GM12878 (cell line): ENCODE data around the gene PKD1. TPM values are rescaled to one million over a fixed set of nuclear protein-coding genes. Genes with fewer than 3 reads are reported as not detected.

ENCODE experiments used
- ATAC-seq: fragments of 200-7000 bp; cut with Tn5 transposase; 3 replicates; pipeline ENCODE4 v1.9.1; 2020; ENCODE audit warnings: mild to moderate bottlenecking, moderate library complexity
- BruUV-seq: library from RNA; stranded (reverse); fragments of 400-500 nt; replicated peaks from 2 replicates; lab custom pipeline; 2021; lab: Mats Ljungman, UMichigan
- CTCF ChIA-PET: fragments of 300-600 bp; sonication (Branson Sonifier 250); formaldehyde crosslinking; extraction: SDS; loops from one replicate; lab custom pipeline; 2021; ENCODE audit warnings: inconsistent platforms; lab: Yijun Ruan, JAX
- POLR2A ChIA-PET: fragments of 350-600 bp; formaldehyde crosslinking; extraction: SDS; loops from one replicate; lab custom pipeline; 2021; ENCODE audit warnings: inconsistent platforms; lab: Charles Lee
- RAD21 ChIA-PET: fragments of 300-600 bp; sonication (Branson Sonifier 250); formaldehyde crosslinking; loops from one replicate; lab custom pipeline; 2023; ENCODE audit warnings: antibody characterized with exemption; ENCODE audit not compliant: unreplicated experiment; lab: Charles Lee
- SMC1A ChIA-PET: fragments of 300-600 bp; sonication (Branson Sonifier 250); formaldehyde crosslinking; loops from one replicate; lab custom pipeline; 2023; ENCODE audit not compliant: unreplicated experiment, uncharacterized antibody; lab: Charles Lee
- DNase-seq: peaks from one replicate; pipeline ENCODE4 v3.0.0-alpha.2; 2011; ENCODE audit warnings: low read depth, low spot score
- FAIRE-seq: peaks from 3 replicates; lab custom pipeline; 2011; peaks lifted over from hg19 to GRCh38; lab: Jason Lieb, UNC
- H2AFZ ChIP-seq: 2 replicates; pipeline ENCODE4 v1.6.0; 2011; ENCODE audit warnings: low read depth, low read length, control low read depth; ENCODE audit not compliant: control insufficient read depth
- H3K27ac ChIP-seq: 2 replicates; pipeline ENCODE4 v1.5.1; 2011; ENCODE audit warnings: control low read depth; ENCODE audit not compliant: control insufficient read depth, insufficient read depth
- H3K27me3 ChIP-seq, 2 experiments: replicated peaks in 1 of 2; 2 replicates each; pipeline versions ENCODE4 v1.6.0 to v1.6.1; 2011; ENCODE audit warnings: low read length in 1 of 2; ENCODE audit not compliant: control insufficient read depth in 2 of 2, insufficient read depth in 2 of 2
- H3K36me3 ChIP-seq, 2 experiments: 2 replicates each; pipeline ENCODE4 v1.5.1; 2011; ENCODE audit warnings: low read length in 1 of 2; ENCODE audit not compliant: control insufficient read depth in 2 of 2, insufficient read depth in 2 of 2
- H3K4me1 ChIP-seq: 2 replicates; pipeline ENCODE4 v1.6.1; 2011; ENCODE audit warnings: mild to moderate bottlenecking, low read length, moderate library complexity, mixed read lengths; ENCODE audit not compliant: control insufficient read depth, insufficient read depth
- H3K4me2 ChIP-seq: 2 replicates; pipeline ENCODE4 v1.6.0; 2011; ENCODE audit warnings: control low read depth; ENCODE audit not compliant: control insufficient read depth, insufficient read depth
- H3K4me3 ChIP-seq: fragments of 200-600 bp; sonication (generic); 2 replicates; pipeline ENCODE4 v1.5.1; 2016
- H3K79me2 ChIP-seq: 2 replicates; pipeline ENCODE4 v1.6.0; 2011; ENCODE audit warnings: low read length; ENCODE audit not compliant: control insufficient read depth, insufficient read depth
- H3K9ac ChIP-seq: 2 replicates; pipeline ENCODE4 v1.8.0; 2011; ENCODE audit warnings: low read length, control low read depth, mixed read lengths; ENCODE audit not compliant: control insufficient read depth, insufficient read depth
- H3K9me3 ChIP-seq: replicated peaks from 3 replicates; pipeline ENCODE4 v1.5.1; 2011; ENCODE audit warnings: mild to moderate bottlenecking, low read length; ENCODE audit not compliant: control insufficient read depth, insufficient read depth
- H4K20me1 ChIP-seq: 2 replicates; pipeline ENCODE4 v1.6.0; 2011; ENCODE audit not compliant: control insufficient read depth, insufficient read depth
- ASH2L ChIP-seq: fragments of 300-600, 200-600 bp; sonication (generic); IDR thresholded peaks from 2 replicates; pipeline ENCODE4 v1.6.1; 2017; ENCODE audit warnings: low read depth, mild to moderate bottlenecking, borderline replicate concordance
- BMI1 ChIP-seq: fragments of 450-650 bp; IDR thresholded peaks from 2 replicates; pipeline ENCODE4 v1.6.1; 2016; ENCODE audit warnings: mild to moderate bottlenecking, moderate library complexity, borderline replicate concordance
- DPF2 ChIP-seq: fragments of 450-650 bp; IDR thresholded peaks from 2 replicates; pipeline ENCODE4 v1.6.1; 2017; ENCODE audit warnings: mild to moderate bottlenecking
- EGR1 ChIP-seq, 2 experiments: IDR thresholded peaks; 1 replicate in 1 of 2; 2 replicates in 1 of 2; pipeline ENCODE4 v1.6.1; 2011 to 2012; ENCODE audit warnings: low read depth in 2 of 2, low read length in 2 of 2, borderline replicate concordance in 1 of 2, mild to moderate bottlenecking in 1 of 2, moderate library complexity in 1 of 2
- FOS ChIP-seq: IDR thresholded peaks from 3 replicates; pipeline ENCODE4 v1.6.1; 2011; ENCODE audit warnings: borderline replicate concordance; ENCODE audit not compliant: insufficient read length; ENCODE audit errors: extremely low read depth
- HDAC6 ChIP-seq: fragments of 200-600 bp; sonication (generic); IDR thresholded peaks from one replicate; pipeline ENCODE4 v1.8.0; 2017; ENCODE audit warnings: antibody characterized with exemption; ENCODE audit not compliant: unreplicated experiment
- IKZF1 ChIP-seq: fragments of 450-650 bp; conservative IDR thresholded peaks from 2 replicates; pipeline ENCODE4 v1.6.1; 2017; ENCODE audit warnings: antibody characterized with exemption, mild to moderate bottlenecking
- IKZF2 ChIP-seq, 2 experiments: fragments of 450-650 bp; IDR thresholded peaks; 2 replicates each; pipeline ENCODE4 v1.6.1; 2017; ENCODE audit warnings: mild to moderate bottlenecking in 2 of 2, moderate library complexity in 2 of 2
- MEF2A ChIP-seq: IDR thresholded peaks from 2 replicates; pipeline ENCODE4 v1.6.1; 2011; ENCODE audit warnings: low read depth, mild to moderate bottlenecking, low read length, moderate library complexity; ENCODE audit not compliant: insufficient read depth
- NFYA ChIP-seq: IDR thresholded peaks from 2 replicates; pipeline ENCODE4 v1.6.1; 2011; ENCODE audit warnings: low read depth, mild to moderate bottlenecking, low read length, improper control_type of control experiment, borderline replicate concordance
- RUNX3 ChIP-seq: IDR thresholded peaks from 2 replicates; pipeline ENCODE4 v1.6.1; 2012; ENCODE audit warnings: low read length, inconsistent platforms
- SIN3A ChIP-seq: IDR thresholded peaks from 2 replicates; pipeline ENCODE4 v1.6.1; 2012; ENCODE audit warnings: low read depth, low read length, improper control_type of control experiment
- SREBF2 ChIP-seq: IDR thresholded peaks from 2 replicates; pipeline ENCODE4 v1.6.1; 2012; ENCODE audit warnings: mild to moderate bottlenecking, low read length
- TCF7 ChIP-seq: IDR thresholded peaks from 2 replicates; pipeline ENCODE4 v1.6.1; 2014; ENCODE audit warnings: antibody characterized with exemption, borderline replicate concordance
- YY1 ChIP-seq: IDR thresholded peaks from 2 replicates; pipeline ENCODE4 v1.6.1; 2011; ENCODE audit warnings: low read depth, mild to moderate bottlenecking, low read length
- ZBTB33 ChIP-seq: fragments of 450-650 bp; IDR thresholded peaks from 2 replicates; pipeline ENCODE4 v1.6.1; 2017; ENCODE audit warnings: mild to moderate bottlenecking
- ZNF384 ChIP-seq: IDR thresholded peaks from 2 replicates; pipeline ENCODE4 v1.6.1; 2012; ENCODE audit warnings: low read depth, mild to moderate bottlenecking, low read length, improper control_type of control experiment, borderline replicate concordance
- ZZZ3 ChIP-seq: IDR thresholded peaks from 2 replicates; pipeline ENCODE4 v1.6.1; 2011; ENCODE audit warnings: low read depth; ENCODE audit not compliant: control insufficient read depth, insufficient read length
- whole genome bisulfite sequencing: methylation state at CpG from one replicate; pipeline ENCODE4 v1.1.6; 2016; ENCODE audit warnings: low lambda C conversion rate; ENCODE audit not compliant: insufficient replicate concordance, insufficient coverage; ENCODE audit errors: missing lambda C conversion rate; 5-methylcytosine and 5-hydroxymethylcytosine counted together
- in situ Hi-C: fragments of 300-500 bp; cut with MboI; formaldehyde crosslinking; loops from 9 replicates; pipeline ENCODE4 v1.14.3; 2018; ENCODE audit warnings: mixed read lengths
- intact Hi-C: fragments of 100-400 bp; cut with micrococcal nuclease; formaldehyde crosslinking; loops from one replicate; pipeline ENCODE4 v1.14.2; 2022; ENCODE audit not compliant: unreplicated experiment
- polyA plus RNA-seq, 11 experiments: library from polyadenylated mRNA; depleted of rRNA in 4 of 11; unstranded in 6 of 11; stranded (reverse) in 5 of 11; fragments of >200 nt; fragmentation: Nextera tagmentation in 4 of 11; fragmentation: Illumina TruSeq in 1 of 11; extraction: Ambion mirVana in 4 of 11; extraction: Trizol in 1 of 11; gene quantifications; 1 replicate in 1 of 11; 2 replicates in 10 of 11; pipeline versions ENCODE4 v1.2.1 to v1.2.3, GENCODE V29; 2011 to 2016; ENCODE audit warnings: inconsistent platforms in 2 of 11, missing spikeins in 2 of 11, low read depth in 1 of 11
- total RNA-seq, 4 experiments: library from RNA; depleted of rRNA in 3 of 4; stranded (reverse); fragments of >200 nt in 3 of 4; fragmentation: Illumina TruSeq in 1 of 4; extraction: Trizol in 1 of 4; gene quantifications; 2 replicates each; pipeline versions ENCODE4 v1.2.1 to v1.2.3, GENCODE V29; 2013 to 2021

PKD1 gene
- total and polyA plus RNA-seq, 10 of the 15 experiments (the other 5 are each of a cell fraction or from before 2014, with no cell fraction given), result 0.11 to 62.0 (median 6.1) TPM

- POLR2A ChIA-PET, result interaction anchor here (0.6 kb wide), 1 partner anchor 20 kb away, joined by 5 read pairs; no protein-coding TSS in a partner anchor
- RAD21 ChIA-PET, result interaction anchor here (0.7 kb wide), 1 partner anchor 175 kb away, joined by 3 read pairs; no protein-coding TSS in a partner anchor
- no peak overlapping the region for H3K27ac ChIP-seq
- H3K9me3 ChIP-seq, result no peaks in the 10 kb centered on the region
- H3K27me3 ChIP-seq, result no peaks in the 10 kb centered on the region
- 92% methylated on average over 16 of the region's 16 CpGs for WGBS
- no peak overlapping the region for H3K4me2 ChIP-seq
- CTCF ChIA-PET, result no interaction called here
- no peak for DNase-seq
- TF ChIP-seq ZZZ3 (no peak), ZNF384 (no peak), IKZF1 (no peak), HDAC6 (no peak), SREBF2 (no peak), MEF2A (no peak), TCF7 (no peak), ASH2L (no peak), RUNX3 (no peak), YY1 (no peak), DPF2 (no peak), ZBTB33 (no peak), EGR1 (IDR thresholded peaks at IDR 0.05; ENCODE audit: borderline replicate concordance in 1 of 2, low read depth in 2 of 2, low read length in 2 of 2) (no peak), NFYA (no peak), IKZF2 (IDR thresholded peaks at IDR 0.05) (no peak), BMI1 (no peak), SIN3A (no peak), FOS (no peak)
- in situ Hi-C loops, result no loop called here
- H3K4me1 ChIP-seq, result no peaks in the 10 kb centered on the region
- intact Hi-C loops, result no loop called here
- SMC1A ChIA-PET, result no interaction called here
- ATAC-seq, result no peak
- no peak for FAIRE-seq
- H2AFZ ChIP-seq, result no peak overlapping the region
- H4K20me1 ChIP-seq, result no peaks in the 10 kb centered on the region
- H3K79me2 ChIP-seq, result no peaks in the 10 kb centered on the region
- H3K36me3 ChIP-seq, result peaks cover 2 to 3% of the 10 kb centered on the region in 2 experiments; a peak in 3 of 4 replicates
- no peak overlapping the region for H3K9ac ChIP-seq
- H3K4me3 ChIP-seq, result no peak overlapping the region
- no TSS peak for BruUV-seq
Observed at GRCh38 chr16:2064368-2064945, 71.2 kb downstream of the PKD1 start.
